Chondrocyte (in vitro differentiated cells): Measurements from ENCODE around the gene CCDC12. TPM values are rescaled to one million over a fixed set of nuclear protein-coding genes. Genes with fewer than 3 reads are reported as not detected.

Source experiments
- DNase-seq: peaks from one replicate; pipeline ENCODE4 v3.0.0; 2021; ENCODE audit warnings: mixed read lengths, low spot score
- H3K27ac Mint-ChIP-seq: one replicate; pipeline ENCODE4 v1.8.0; 2021; ENCODE audit warnings: mild to moderate bottlenecking, moderate library complexity, mixed read lengths; ENCODE audit not compliant: unreplicated experiment
- H3K27me3 Mint-ChIP-seq: 2 replicates; pipeline ENCODE4 v1.8.0; 2021; ENCODE audit warnings: low read depth, mixed read lengths
- H3K36me3 Mint-ChIP-seq: 2 replicates; pipeline ENCODE4 v1.8.0; 2021; ENCODE audit warnings: low read depth, mixed read lengths
- H3K4me1 Mint-ChIP-seq: 2 replicates; pipeline ENCODE4 v1.8.0; 2021; ENCODE audit warnings: low read depth, mild to moderate bottlenecking, mixed read lengths
- H3K4me3 Mint-ChIP-seq: one replicate; pipeline ENCODE4 v1.8.0; 2021; ENCODE audit warnings: mild to moderate bottlenecking, moderate library complexity, mixed read lengths; ENCODE audit not compliant: unreplicated experiment
- H3K9me3 Mint-ChIP-seq: 2 replicates; pipeline ENCODE4 v1.8.0; 2021; ENCODE audit warnings: low read depth, mixed read lengths
- CTCF ChIP-seq: fragments of 200-600 bp; sonication (generic); IDR thresholded peaks from 2 replicates; pipeline ENCODE4 v1.5.0; 2021; ENCODE audit warnings: antibody characterized with exemption, mild to moderate bottlenecking, moderate library complexity
- total RNA-seq: library from RNA; stranded (reverse); gene quantifications from 3 replicates; pipeline ENCODE4 v1.2.1, GENCODE V29; 2021

CCDC12 gene
- total RNA-seq, 1 donor from 2014 or later = 21.8 TPM

- no peak for TF ChIP-seq CTCF
- H3K27ac Mint-ChIP-seq = peak overlapping the region; percentile 17
These were observed 1.9 kb downstream of the CCDC12 start for GRCh38 chr3:46974421-46975171.

GRCh38 chr3:46972396-46972795 is 4.1 kb downstream of the CCDC12 start:
- Mint-ChIP-seq H3K36me3 (peaks cover 2% of the 10 kb centered on the region), H3K27me3 (no peaks in the 10 kb centered on the region), H3K4me1 (peaks cover 69% of the 10 kb centered on the region), H3K4me3 (no peak overlapping the region), H3K27ac (no peak overlapping the region), H3K9me3 (no peaks in the 10 kb centered on the region)
- TF ChIP-seq CTCF = no peak
- no peak for DNase-seq

More at GRCh38 chr3:46974421-46975171, 1.9 kb downstream of the CCDC12 start:
- peaks cover 2% of the 10 kb centered on the region for H3K36me3 Mint-ChIP-seq
- no peaks in the 10 kb centered on the region for H3K9me3 Mint-ChIP-seq
- no peak for DNase-seq
- H3K4me1 Mint-ChIP-seq = peaks cover 74% of the 10 kb centered on the region
- no peaks in the 10 kb centered on the region for H3K27me3 Mint-ChIP-seq
- H3K4me3 Mint-ChIP-seq = peak overlapping the region; percentile 90

- Mint-ChIP-seq H3K4me1 (peaks cover 68% of the 10 kb centered on the region), H3K27me3 (no peaks in the 10 kb centered on the region), H3K4me3 (no peak overlapping the region), H3K36me3 (peaks cover 2% of the 10 kb centered on the region), H3K9me3 (no peaks in the 10 kb centered on the region), H3K27ac (peak overlapping the region; percentile 39)
- DNase-seq = no peak
- no peak for TF ChIP-seq CTCF
These were observed 4.8 kb downstream of the CCDC12 start for GRCh38 chr3:46971742-46972141.

- Mint-ChIP-seq H3K4me3 (no peak overlapping the region), H3K36me3 (peaks cover 2% of the 10 kb centered on the region), H3K4me1 (peaks cover 69% of the 10 kb centered on the region)
These were observed 5.4 kb downstream of the CCDC12 start for GRCh38 chr3:46971151-46971550.

More at GRCh38 chr3:46971151-46971550, 5.4 kb downstream of the CCDC12 start:
- Mint-ChIP-seq H3K27ac (peak overlapping the region; percentile 39), H3K27me3 (no peaks in the 10 kb centered on the region), H3K9me3 (no peaks in the 10 kb centered on the region)
- TF ChIP-seq CTCF = no peak
- no peak for DNase-seq
